ENCODE results near the gene CDC23. TPM values are rescaled to one million over a fixed set of nuclear protein-coding genes. Genes with fewer than 3 reads are reported as not detected.

Gene CDC23
- total and polyA plus RNA-seq, 2 of the 8 experiments (the other 6 are each of a cell fraction or from before 2014, with no cell fraction given) = 32.6 to 45.7 TPM

- POLR2A ChIA-PET (ENCODE audit: partially characterized antibody) = interaction anchor here (0.9 to 1.2 kb wide), 2 partner anchors 25 to 38 kb away, joined by 3 read pairs; no protein-coding TSS in a partner anchor
Observed at GRCh38 chr5:138163721-138164120, 49.4 kb downstream of the CDC23 start.

More at GRCh38 chr5:138163721-138164120, 49.4 kb downstream of the CDC23 start:
- Histone ChIP-seq H2BK15ac (ENCODE audit: low read length) (no peak overlapping the region), H3K14ac (ENCODE audit: insufficient read length) (no peak overlapping the region), H3K9me3 (ENCODE audit: insufficient read depth in 2 of 2, low read depth in 1 of 2, low read length in 1 of 2) (no peaks in the 10 kb centered on the region), H3K79me1 (ENCODE audit: low read depth, low read length) (no peaks in the 10 kb centered on the region), H3K4me1 (replicated peaks in 1 of 4; ENCODE audit: control insufficient read depth in 3 of 4, insufficient read depth in 4 of 4, low read length in 3 of 4) (no peaks in the 10 kb centered on the region), H2AFZ (ENCODE audit: low read length) (no peak overlapping the region), H4K5ac (ENCODE audit: insufficient read length, low read depth, low read length) (no peak overlapping the region), H4K20me1 (replicated peaks in 1 of 2; ENCODE audit: control insufficient read depth in 1 of 2, insufficient read depth in 2 of 2, low read length in 2 of 2) (peaks cover 2 to 12% of the 10 kb centered on the region in 2 experiments), H3K56ac (replicated peaks; ENCODE audit: insufficient read length, low read depth, low read length) (no peak overlapping the region), H3K79me2 (ENCODE audit: control insufficient read depth in 1 of 2, insufficient read depth in 2 of 2, low read length in 2 of 2) (no peaks in the 10 kb centered on the region), H4K8ac (ENCODE audit: extremely low read depth, insufficient read depth, low read length) (no peak overlapping the region), H3K4me3 (ENCODE audit: extremely low read depth in 1 of 4, insufficient read depth in 2 of 4, low read depth in 3 of 4, low read length in 4 of 4) (no peak overlapping the region), H3K36me3 (ENCODE audit: control insufficient read depth in 2 of 4, insufficient read depth in 4 of 4, low read length in 3 of 4) (peaks cover 57 to 99% (median 90%) of the 10 kb centered on the region in 4 experiments), H3K27ac (ENCODE audit: low read depth, low read length) (no peak overlapping the region), H3K23ac (ENCODE audit: insufficient read length) (no peak overlapping the region), H3K23me2 (ENCODE audit: low read depth, low read length) (no peaks in the 10 kb centered on the region; the same call in 1 of the 2 replicates), H2BK120ac (replicated peaks; ENCODE audit: low read depth, low read length) (no peak overlapping the region), H2BK12ac (ENCODE audit: low read depth, low read length) (no peak overlapping the region), H3K27me3 (replicated peaks in 1 of 4; ENCODE audit: control insufficient read depth in 3 of 4, extremely low read depth in 1 of 4, insufficient read depth in 3 of 4, low read length in 3 of 4) (no peaks in the 10 kb centered on the region), H2BK20ac (ENCODE audit: low read length) (no peak overlapping the region), H4K91ac (replicated peaks; ENCODE audit: insufficient read length, low read length) (no peak overlapping the region), H2AK5ac (ENCODE audit: low read depth, low read length) (no peak overlapping the region), H3K4me2 (ENCODE audit: insufficient read depth in 1 of 2, low read depth in 2 of 2, low read length in 2 of 2) (no peak overlapping the region), H3K9ac (replicated peaks in 1 of 4; ENCODE audit: extremely low read depth in 1 of 4, low read depth in 3 of 4, low read length in 3 of 4) (no peak overlapping the region), H2BK5ac (ENCODE audit: low read depth, low read length) (no peak overlapping the region), H3K4ac (replicated peaks; ENCODE audit: insufficient read length, low read depth, low read length) (no peak overlapping the region), H3K18ac (ENCODE audit: extremely low read depth, low read length) (no peak overlapping the region)
- TF ChIP-seq POLR2AphosphoS5 (IDR thresholded peaks at IDR 0.05; ENCODE audit: low read depth, low read length) (no peak), TCF12 (IDR thresholded peaks at IDR 0.05; ENCODE audit: low read depth, low read length) (no peak)
- CTCF ChIA-PET (ENCODE audit: partially characterized antibody) = interaction anchor here (0.6 to 1.0 kb wide), 3 partner anchors 86 to 211 kb away, joined by 3 read pairs; no protein-coding TSS in a partner anchor
- no peak for DNase-seq (ENCODE audit: low read depth in 1 of 2, low spot score in 2 of 2)
- FAIRE-seq = no peak
